Endothelial cell of umbilical vein (primary cell): ENCODE data around the gene RAPGEF4. TPM values are rescaled to one million over a fixed set of nuclear protein-coding genes. Genes with fewer than 3 reads are reported as not detected.

Source experiments
- BruUV-seq: library from RNA; stranded (reverse); fragments of 400-500 nt; replicated peaks from 2 replicates; lab custom pipeline; 2021; lab: Mats Ljungman, UMichigan
- CTCF ChIA-PET: fragments of 300-600, 350-600 bp; sonication (Branson Sonifier 250); formaldehyde crosslinking; loops from one replicate; lab custom pipeline; 2021; ENCODE audit warnings: antibody characterized with exemption, inconsistent platforms; lab: Charles Lee
- POLR2A ChIA-PET: fragments of 300-600, 350-600 bp; sonication (Branson Sonifier 250); formaldehyde crosslinking; loops from one replicate; lab custom pipeline; 2021; ENCODE audit warnings: antibody characterized with exemption, inconsistent platforms; lab: Charles Lee
- DNase-seq: peaks from one replicate; pipeline ENCODE4 v3.0.0-alpha.2; 2011; ENCODE audit warnings: low read depth, low spot score
- FAIRE-seq: peaks from 2 replicates; lab custom pipeline; 2011; peaks lifted over from hg19 to GRCh38; lab: Jason Lieb, UNC
- H2AFZ ChIP-seq: 2 replicates; pipeline ENCODE4 v1.6.0; 2012; ENCODE audit warnings: low read depth, low read length, control low read depth, inconsistent platforms
- H3K27ac ChIP-seq: 2 replicates; pipeline ENCODE4 v1.5.1; 2011; ENCODE audit warnings: low read depth, mild to moderate bottlenecking, control low read depth, low read length, moderate library complexity; ENCODE audit not compliant: insufficient read depth
- H3K27me3 ChIP-seq, 2 experiments: 2 replicates each; pipeline versions ENCODE4 v1.6.0 to v1.6.1; 2011; ENCODE audit warnings: low read length in 2 of 2, mixed read lengths in 1 of 2; ENCODE audit not compliant: control insufficient read depth in 2 of 2, insufficient read depth in 2 of 2
- H3K36me3 ChIP-seq, 2 experiments: 2 replicates in 1 of 2; 3 replicates in 1 of 2; pipeline ENCODE4 v1.5.1; 2011; ENCODE audit warnings: low read length in 2 of 2, mild to moderate bottlenecking in 1 of 2, moderate library complexity in 1 of 2; ENCODE audit not compliant: control insufficient read depth in 2 of 2, insufficient read depth in 2 of 2; ENCODE audit errors: extremely low read depth in 1 of 2
- H3K4me1 ChIP-seq: 3 replicates; pipeline ENCODE4 v1.5.1; 2011; ENCODE audit warnings: mild to moderate bottlenecking, low read length; ENCODE audit not compliant: control insufficient read depth, insufficient read depth; ENCODE audit errors: extremely low read depth
- H3K4me2 ChIP-seq: 2 replicates; pipeline ENCODE4 v1.6.1; 2011; ENCODE audit warnings: low read length, control low read depth, mixed read lengths; ENCODE audit not compliant: insufficient read depth
- H3K4me3 ChIP-seq, 3 experiments: fragments of 200-600 bp in 1 of 3; sonication (generic), shearing (Covaris generic) in 1 of 3; replicated peaks in 1 of 3; 2 replicates each; pipeline ENCODE4 v1.5.1; 2011 to 2016; ENCODE audit warnings: control low read depth in 3 of 3, low read length in 3 of 3, mild to moderate bottlenecking in 2 of 3, inconsistent platforms in 1 of 3, low read depth in 1 of 3, moderate library complexity in 1 of 3; ENCODE audit not compliant: insufficient read depth in 1 of 3
- H3K79me2 ChIP-seq: 2 replicates; pipeline ENCODE4 v1.6.0; 2012; ENCODE audit warnings: low read length, inconsistent platforms; ENCODE audit not compliant: control insufficient read depth, insufficient read depth
- H3K9ac ChIP-seq: replicated peaks from 2 replicates; pipeline ENCODE3; 2011; ENCODE audit warnings: low read length, control low read depth; ENCODE audit not compliant: insufficient read depth; ENCODE audit errors: extremely low read depth
- H3K9me1 ChIP-seq: replicated peaks from 3 replicates; pipeline ENCODE4 v1.6.0; 2011; ENCODE audit warnings: mild to moderate bottlenecking, low read length; ENCODE audit not compliant: control insufficient read depth, insufficient read depth; ENCODE audit errors: extremely low read depth
- H3K9me3 ChIP-seq: replicated peaks from 2 replicates; pipeline ENCODE4 v1.5.1; 2012; ENCODE audit warnings: low read length, inconsistent platforms; ENCODE audit not compliant: control insufficient read depth, insufficient read depth
- H4K20me1 ChIP-seq: replicated peaks from 2 replicates; pipeline ENCODE3; 2011; ENCODE audit warnings: mild to moderate bottlenecking, low read length; ENCODE audit not compliant: control insufficient read depth, insufficient read depth; ENCODE audit errors: extremely low read depth
- EZH2 ChIP-seq: IDR thresholded peaks from 2 replicates; pipeline ENCODE4 v1.6.1; 2012; ENCODE audit warnings: borderline replicate concordance, low read depth, mild to moderate bottlenecking, moderate library complexity, low read length, inconsistent platforms; ENCODE audit not compliant: severe bottlenecking
- FOS ChIP-seq: IDR thresholded peaks from 2 replicates; pipeline ENCODE4 v1.6.1; 2011; ENCODE audit warnings: mild to moderate bottlenecking, low read length, moderate library complexity, borderline replicate concordance; ENCODE audit not compliant: insufficient read depth
- GATA2 ChIP-seq: IDR thresholded peaks from 2 replicates; pipeline ENCODE4 v1.7.0; 2011; ENCODE audit warnings: low read depth, mild to moderate bottlenecking, moderate library complexity, mixed read lengths, low read length; ENCODE audit not compliant: insufficient read length, insufficient read depth
- JUN ChIP-seq: IDR thresholded peaks from 2 replicates; pipeline ENCODE4 v1.6.1; 2011; ENCODE audit warnings: borderline replicate concordance, low read depth; ENCODE audit not compliant: insufficient read length, insufficient read depth
- MYC ChIP-seq: IDR thresholded peaks from one replicate; pipeline ENCODE4 v1.6.1; 2011; ENCODE audit warnings: mild to moderate bottlenecking, low read depth, low read length
- POLR2A ChIP-seq: IDR thresholded peaks from 2 replicates; pipeline ENCODE4 v1.6.1; 2012; ENCODE audit warnings: low read depth, mild to moderate bottlenecking, control low read depth, low read length
- POLR2AphosphoS5 ChIP-seq: IDR thresholded peaks from 2 replicates; pipeline ENCODE4 v1.6.1; 2012; ENCODE audit warnings: low read depth, mild to moderate bottlenecking, control low read depth, low read length, moderate library complexity; ENCODE audit not compliant: insufficient read depth
- dilution Hi-C: fragments of 300-500 bp; cut with MboI; formaldehyde crosslinking; loops from one replicate; pipeline ENCODE4 v1.15.0; 2019; ENCODE audit warnings: low sequenced_read_pairs; ENCODE audit not compliant: extremely low pct_ligation_motif_present
- intact Hi-C: fragments of 100-400 bp; cut with micrococcal nuclease; formaldehyde crosslinking; loops from one replicate; pipeline ENCODE4 v1.10.0; 2022
- polyA plus RNA-seq, 4 experiments: library from polyadenylated mRNA; depleted of rRNA in 3 of 4; stranded (reverse) in 3 of 4; unstranded in 1 of 4; fragments of >200 nt; gene quantifications; 2 replicates each; pipeline versions ENCODE4 v1.2.1 to v1.2.3, GENCODE V29; 2011 to 2012; ENCODE audit warnings: missing spikeins in 1 of 4
- total RNA-seq: library from RNA; stranded (reverse); gene quantifications from 2 replicates; pipeline ENCODE4 v1.2.3, GENCODE V29; 2021
- TF ChIP-seq, protein P1 (sequence below): IDR thresholded peaks from 2 replicates; pipeline ENCODE4 v1.6.1; 2011; ENCODE audit not compliant: insufficient read depth, insufficient read length
- TF ChIP-seq, protein P2 (sequence below), 2 donors: IDR thresholded peaks; 1 replicate in 1 of 2; 2 replicates in 1 of 2; pipeline ENCODE4 v1.5.1; 2011; ENCODE audit warnings: low read length in 2 of 2, mild to moderate bottlenecking in 2 of 2, moderate library complexity in 2 of 2, control low read depth in 1 of 2, inconsistent platforms in 1 of 2, low read depth in 1 of 2; ENCODE audit not compliant: insufficient read depth in 1 of 2; ENCODE audit errors: extremely low read depth in 1 of 2

RAPGEF4 gene
- total and polyA plus RNA-seq, 2 donors (not counting 3 experiments of a cell fraction or from before 2014, with no cell fraction given): 7.2 to 9.2 TPM

DNA sequence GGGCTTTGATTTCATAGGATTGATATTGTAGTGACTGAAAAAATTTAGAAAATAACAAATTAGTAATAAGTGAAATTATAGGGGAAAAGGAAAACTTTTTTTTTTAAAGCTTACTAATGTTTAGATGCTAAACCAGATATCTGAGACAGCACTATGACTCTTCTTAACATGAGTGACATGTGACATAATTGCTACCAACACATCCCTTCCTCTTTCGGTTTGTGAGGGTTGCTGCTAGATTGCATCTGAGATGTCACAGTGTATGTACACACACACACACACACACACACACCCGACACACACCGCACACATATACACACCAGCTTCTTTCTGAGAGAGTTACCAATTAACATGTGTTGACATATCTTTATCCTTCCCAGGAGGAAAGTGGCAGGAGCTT is 18.0 kb downstream of the RAPGEF4 start:
- TF ChIP-seq JUN: no peak
- TF ChIP-seq POLR2AphosphoS5: no peak
- TF ChIP-seq GATA2: no peak
- no peak for TF ChIP-seq FOS
- FAIRE-seq (no peak), DNase-seq (no peak)
- no peaks in the 10 kb centered on the region for H3K36me3 ChIP-seq
- CTCF ChIA-PET: interaction anchor here (1.6 kb wide), 1 partner anchor 43 kb away, joined by 4 read pairs; no protein-coding TSS in a partner anchor
- H3K4me2 ChIP-seq: no peak overlapping the region
- no peak overlapping the region for H3K27ac ChIP-seq
- H2AFZ ChIP-seq: no peak overlapping the region
- no peaks in the 10 kb centered on the region for H3K9me1 ChIP-seq
- H3K9me3 ChIP-seq: no peaks in the 10 kb centered on the region
- no peaks in the 10 kb centered on the region for H3K4me1 ChIP-seq
- intact Hi-C loops: no loop called here
- no peak overlapping the region for H3K9ac ChIP-seq
- H3K27me3 ChIP-seq: peaks cover 5 to 9% of the 10 kb centered on the region in 2 experiments
- no TSS peak for BruUV-seq
- POLR2A ChIA-PET: no interaction called here
- H4K20me1 ChIP-seq: no peaks in the 10 kb centered on the region
- dilution Hi-C loops: no loop called here
- H3K4me3 ChIP-seq: no peak overlapping the region
- no peaks in the 10 kb centered on the region for H3K79me2 ChIP-seq

DNA sequence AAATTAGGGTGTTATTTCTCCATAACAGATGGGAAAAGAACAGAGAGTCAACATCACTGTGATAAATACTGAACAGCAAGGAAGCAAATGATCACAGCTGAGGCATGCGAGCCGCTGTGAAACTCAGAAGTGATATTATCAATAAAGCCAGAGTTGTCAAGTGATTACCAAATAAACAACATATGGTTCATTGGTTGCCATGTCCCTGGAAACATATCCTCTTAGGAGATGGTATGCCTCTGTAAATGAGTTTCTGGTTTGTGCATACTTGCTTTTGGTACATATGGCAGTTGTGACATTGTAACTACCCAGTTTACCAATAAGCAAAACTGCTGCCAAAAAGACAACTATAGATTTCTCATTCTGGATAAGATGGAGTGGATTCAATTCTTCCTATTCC is 23.8 kb downstream of the RAPGEF4 start:
- Histone ChIP-seq H3K4me2 (no peak overlapping the region), H3K9me3 (no peaks in the 10 kb centered on the region), H3K79me2 (no peaks in the 10 kb centered on the region), H3K36me3 (no peaks in the 10 kb centered on the region), H3K27ac (no peak overlapping the region), H3K4me1 (peaks cover 3% of the 10 kb centered on the region), H2AFZ (no peak overlapping the region), H3K27me3 (peaks cover 5 to 12% of the 10 kb centered on the region in 2 experiments), H3K4me3 (no peak overlapping the region), H4K20me1 (no peaks in the 10 kb centered on the region), H3K9ac (no peak overlapping the region), H3K9me1 (no peaks in the 10 kb centered on the region)
- FAIRE-seq (no peak), DNase-seq (no peak)
- CTCF ChIA-PET: no interaction called here
- intact Hi-C loops (no loop called here), dilution Hi-C loops (no loop called here)
- POLR2A ChIA-PET: no interaction called here
- BruUV-seq: no TSS peak
- TF ChIP-seq GATA2: no peak
- TF ChIP-seq POLR2AphosphoS5: no peak
- no peak for TF ChIP-seq MYC
- no peak for TF ChIP-seq EZH2
- TF ChIP-seq POLR2A: no peak
- no peak for TF ChIP-seq JUN
- no peak for TF ChIP-seq FOS
- TF ChIP-seq, protein P1, sequence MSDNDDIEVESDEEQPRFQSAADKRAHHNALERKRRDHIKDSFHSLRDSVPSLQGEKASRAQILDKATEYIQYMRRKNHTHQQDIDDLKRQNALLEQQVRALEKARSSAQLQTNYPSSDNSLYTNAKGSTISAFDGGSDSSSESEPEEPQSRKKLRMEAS: no peak
- TF ChIP-seq, protein P2, sequence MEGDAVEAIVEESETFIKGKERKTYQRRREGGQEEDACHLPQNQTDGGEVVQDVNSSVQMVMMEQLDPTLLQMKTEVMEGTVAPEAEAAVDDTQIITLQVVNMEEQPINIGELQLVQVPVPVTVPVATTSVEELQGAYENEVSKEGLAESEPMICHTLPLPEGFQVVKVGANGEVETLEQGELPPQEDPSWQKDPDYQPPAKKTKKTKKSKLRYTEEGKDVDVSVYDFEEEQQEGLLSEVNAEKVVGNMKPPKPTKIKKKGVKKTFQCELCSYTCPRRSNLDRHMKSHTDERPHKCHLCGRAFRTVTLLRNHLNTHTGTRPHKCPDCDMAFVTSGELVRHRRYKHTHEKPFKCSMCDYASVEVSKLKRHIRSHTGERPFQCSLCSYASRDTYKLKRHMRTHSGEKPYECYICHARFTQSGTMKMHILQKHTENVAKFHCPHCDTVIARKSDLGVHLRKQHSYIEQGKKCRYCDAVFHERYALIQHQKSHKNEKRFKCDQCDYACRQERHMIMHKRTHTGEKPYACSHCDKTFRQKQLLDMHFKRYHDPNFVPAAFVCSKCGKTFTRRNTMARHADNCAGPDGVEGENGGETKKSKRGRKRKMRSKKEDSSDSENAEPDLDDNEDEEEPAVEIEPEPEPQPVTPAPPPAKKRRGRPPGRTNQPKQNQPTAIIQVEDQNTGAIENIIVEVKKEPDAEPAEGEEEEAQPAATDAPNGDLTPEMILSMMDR (IDR thresholded peaks at IDR 0.05; ENCODE audit: extremely low read depth in 1 of 2, insufficient read depth in 1 of 2, low read depth in 1 of 2, low read length in 2 of 2): no peak
